Measurements from ENCODE around the gene ESYT1. TPM values are rescaled to one million over a fixed set of nuclear protein-coding genes. Genes with fewer than 3 reads are reported as not detected.

ESYT1 gene
- total RNA-seq, 1 experiment from 2014 or later, result 152 TPM

DNA sequence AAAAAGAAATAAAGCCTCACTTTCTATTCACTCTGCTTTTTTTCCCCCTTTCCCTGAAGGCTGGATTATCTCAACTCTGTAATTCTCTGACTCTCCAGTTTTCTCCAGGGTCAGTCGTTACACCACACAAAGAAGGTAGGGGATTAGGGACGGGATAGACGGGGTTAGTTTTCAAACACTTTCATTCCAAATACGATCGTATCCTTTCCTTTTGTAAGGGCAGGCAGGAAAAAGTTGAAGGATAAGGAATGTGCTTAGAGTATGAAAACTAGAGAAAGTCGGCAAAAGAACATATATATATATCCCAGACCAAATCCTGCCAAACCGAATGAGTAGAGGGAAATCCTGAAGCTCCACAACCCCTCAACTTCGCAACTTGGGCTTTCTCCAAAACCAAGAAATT is 581 bp upstream of the ESYT1 start:
- Histone ChIP-seq H3K27ac (ENCODE audit: low read length) (peak overlapping the region; percentile 94), H3K4me1 (ENCODE audit: control insufficient read depth, insufficient read depth, low read length) (peaks cover 29% of the 10 kb centered on the region), H3K4me3 (ENCODE audit: low read depth in 2 of 2, low read length in 2 of 2) (peak overlapping the region; percentile 93 to 96), H3K27me3 (ENCODE audit: control insufficient read depth, insufficient read depth, low read length) (no peaks in the 10 kb centered on the region), H3K9me3 (ENCODE audit: control insufficient read depth, insufficient read depth, low read depth, low read length) (no peaks in the 10 kb centered on the region), H3K36me3 (ENCODE audit: control insufficient read depth, insufficient read depth, low read length) (peaks cover 5% of the 10 kb centered on the region; the same call in 1 of the 2 replicates)
- intact Hi-C loops (cut with micrococcal nuclease; ENCODE audit: unreplicated experiment), result no loop called here
- BruUV-seq (replicated peaks), result TSS peak; percentile 92
- in situ Hi-C loops (cut with HindIII; ENCODE audit: low pct_unique_long_range_greater_than_20kb, low sequenced_read_pairs), result no loop called here
- ATAC-seq, result no peak
- DNase-seq (ENCODE audit: low read depth, low spot score), result no peak
- ChIA-PET CTCF (interaction anchor here (0.6 to 1.8 kb wide), 4 partner anchors 9 to 428 kb away, joined by 3 to 14 read pairs (median 6); partner anchors contain the start of gene ZC3H10), POLR2A (interaction anchor here (0.6 to 1.3 kb wide), 5 partner anchors 10 to 682 kb away, joined by 3 to 6 read pairs (median 3); partner anchors contain the start of genes RNF41, SMARCC2 and ZC3H10)
- TF ChIP-seq, protein P1, sequence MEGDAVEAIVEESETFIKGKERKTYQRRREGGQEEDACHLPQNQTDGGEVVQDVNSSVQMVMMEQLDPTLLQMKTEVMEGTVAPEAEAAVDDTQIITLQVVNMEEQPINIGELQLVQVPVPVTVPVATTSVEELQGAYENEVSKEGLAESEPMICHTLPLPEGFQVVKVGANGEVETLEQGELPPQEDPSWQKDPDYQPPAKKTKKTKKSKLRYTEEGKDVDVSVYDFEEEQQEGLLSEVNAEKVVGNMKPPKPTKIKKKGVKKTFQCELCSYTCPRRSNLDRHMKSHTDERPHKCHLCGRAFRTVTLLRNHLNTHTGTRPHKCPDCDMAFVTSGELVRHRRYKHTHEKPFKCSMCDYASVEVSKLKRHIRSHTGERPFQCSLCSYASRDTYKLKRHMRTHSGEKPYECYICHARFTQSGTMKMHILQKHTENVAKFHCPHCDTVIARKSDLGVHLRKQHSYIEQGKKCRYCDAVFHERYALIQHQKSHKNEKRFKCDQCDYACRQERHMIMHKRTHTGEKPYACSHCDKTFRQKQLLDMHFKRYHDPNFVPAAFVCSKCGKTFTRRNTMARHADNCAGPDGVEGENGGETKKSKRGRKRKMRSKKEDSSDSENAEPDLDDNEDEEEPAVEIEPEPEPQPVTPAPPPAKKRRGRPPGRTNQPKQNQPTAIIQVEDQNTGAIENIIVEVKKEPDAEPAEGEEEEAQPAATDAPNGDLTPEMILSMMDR (IDR thresholded peaks at IDR 0.05), result no peak
- no peak for TF ChIP-seq POLR2AphosphoS5 (IDR thresholded peaks at IDR 0.05; ENCODE audit: low read depth, low read length)

DNA sequence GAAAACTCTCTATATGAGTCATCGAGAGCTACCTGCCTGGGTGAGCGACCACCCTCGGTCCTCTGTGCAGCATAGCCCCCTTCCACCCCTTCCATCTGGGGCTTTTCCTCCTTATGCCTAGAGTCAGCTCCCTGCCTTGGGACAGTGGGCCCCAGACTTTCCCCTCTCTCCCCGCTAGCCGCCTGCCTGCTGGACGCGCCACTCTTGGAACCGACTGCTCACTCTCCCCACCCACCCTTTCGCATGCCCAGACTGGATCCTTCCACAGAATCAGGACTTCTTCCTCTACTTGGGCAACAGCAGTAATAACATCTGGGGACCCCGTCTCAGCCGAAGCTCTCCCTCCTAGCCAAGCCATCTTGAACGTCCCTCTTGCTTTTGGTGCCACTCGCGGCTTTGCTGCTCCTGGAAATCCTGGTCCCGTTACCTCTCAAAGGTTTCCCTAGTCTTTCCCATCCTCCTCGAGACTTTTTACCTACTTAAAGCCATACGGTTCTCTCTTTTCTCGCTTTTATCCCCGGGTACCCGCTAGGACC is 671 bp downstream of the ESYT1 start:
- H3K27me3 ChIP-seq (ENCODE audit: control insufficient read depth, insufficient read depth, low read length), result no peaks in the 10 kb centered on the region
- TF ChIP-seq SIN3A (IDR thresholded peaks at IDR 0.05; ENCODE audit: borderline replicate concordance, insufficient read depth, low read depth, low read length) (no peak), POLR2AphosphoS5 (IDR thresholded peaks at IDR 0.05; ENCODE audit: low read depth, low read length) (no peak), TCF7L2 (IDR thresholded peaks at IDR 0.05; ENCODE audit: low read depth, low read length) (no peak)
- TF ChIP-seq, protein P1 (IDR thresholded peaks at IDR 0.05), result no peak
- TF ChIP-seq, protein P2, sequence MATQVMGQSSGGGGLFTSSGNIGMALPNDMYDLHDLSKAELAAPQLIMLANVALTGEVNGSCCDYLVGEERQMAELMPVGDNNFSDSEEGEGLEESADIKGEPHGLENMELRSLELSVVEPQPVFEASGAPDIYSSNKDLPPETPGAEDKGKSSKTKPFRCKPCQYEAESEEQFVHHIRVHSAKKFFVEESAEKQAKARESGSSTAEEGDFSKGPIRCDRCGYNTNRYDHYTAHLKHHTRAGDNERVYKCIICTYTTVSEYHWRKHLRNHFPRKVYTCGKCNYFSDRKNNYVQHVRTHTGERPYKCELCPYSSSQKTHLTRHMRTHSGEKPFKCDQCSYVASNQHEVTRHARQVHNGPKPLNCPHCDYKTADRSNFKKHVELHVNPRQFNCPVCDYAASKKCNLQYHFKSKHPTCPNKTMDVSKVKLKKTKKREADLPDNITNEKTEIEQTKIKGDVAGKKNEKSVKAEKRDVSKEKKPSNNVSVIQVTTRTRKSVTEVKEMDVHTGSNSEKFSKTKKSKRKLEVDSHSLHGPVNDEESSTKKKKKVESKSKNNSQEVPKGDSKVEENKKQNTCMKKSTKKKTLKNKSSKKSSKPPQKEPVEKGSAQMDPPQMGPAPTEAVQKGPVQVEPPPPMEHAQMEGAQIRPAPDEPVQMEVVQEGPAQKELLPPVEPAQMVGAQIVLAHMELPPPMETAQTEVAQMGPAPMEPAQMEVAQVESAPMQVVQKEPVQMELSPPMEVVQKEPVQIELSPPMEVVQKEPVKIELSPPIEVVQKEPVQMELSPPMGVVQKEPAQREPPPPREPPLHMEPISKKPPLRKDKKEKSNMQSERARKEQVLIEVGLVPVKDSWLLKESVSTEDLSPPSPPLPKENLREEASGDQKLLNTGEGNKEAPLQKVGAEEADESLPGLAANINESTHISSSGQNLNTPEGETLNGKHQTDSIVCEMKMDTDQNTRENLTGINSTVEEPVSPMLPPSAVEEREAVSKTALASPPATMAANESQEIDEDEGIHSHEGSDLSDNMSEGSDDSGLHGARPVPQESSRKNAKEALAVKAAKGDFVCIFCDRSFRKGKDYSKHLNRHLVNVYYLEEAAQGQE (IDR thresholded peaks at IDR 0.05; ENCODE audit: insufficient read depth in 1 of 2, low read depth in 2 of 2, low read length in 1 of 2), result no peak
- peak overlapping the region; percentile 75 for H3K27ac ChIP-seq (ENCODE audit: low read length)
- intact Hi-C loops (cut with micrococcal nuclease; ENCODE audit: unreplicated experiment), result no loop called here
- H3K36me3 ChIP-seq (ENCODE audit: control insufficient read depth, insufficient read depth, low read length), result peaks cover 11% of the 10 kb centered on the region
- BruUV-seq (replicated peaks), result no TSS peak
- no peak for DNase-seq (ENCODE audit: low read depth, low spot score)
- peak overlapping the region; percentile 93 to 96 for H3K4me3 ChIP-seq (ENCODE audit: low read depth in 2 of 2, low read length in 2 of 2)
- ATAC-seq, result peak; percentile 18
- H3K4me1 ChIP-seq (ENCODE audit: control insufficient read depth, insufficient read depth, low read length), result peaks cover 29% of the 10 kb centered on the region
- POLR2A ChIA-PET, result interaction anchor here (0.6 to 1.3 kb wide), 3 partner anchors 10 to 93 kb away, joined by 3 to 5 read pairs (median 4); partner anchors contain the start of gene RNF41
- no peaks in the 10 kb centered on the region for H3K9me3 ChIP-seq (ENCODE audit: control insufficient read depth, insufficient read depth, low read depth, low read length)
- CTCF ChIA-PET, result interaction anchor here (0.6 to 1.8 kb wide), 2 partner anchors 11 to 78 kb away, joined by 6 to 14 read pairs; partner anchors contain the start of gene ZC3H10
- in situ Hi-C loops (cut with HindIII; ENCODE audit: low pct_unique_long_range_greater_than_20kb, low sequenced_read_pairs), result no loop called here
